Esophagus mucosa (tissue), 1 donor: ENCODE measurements around the gene ACACA. TPM values are rescaled to one million over a fixed set of nuclear protein-coding genes. Genes with fewer than 3 reads are reported as not detected.
"Not testable (repeated sequence)": the region's sequence is repeated elsewhere in the genome, so short reads cannot be mapped to it uniquely, and the experiment has no call there.

ENCODE experiments used
- ATAC-seq: fragments of 200-7000 bp; cut with Tn5 transposase; one replicate; pipeline ENCODE4 v1.9.1; 2020
- total RNA-seq: library from RNA; stranded (reverse); gene quantifications from one replicate; pipeline ENCODE4 v1.2.4, GENCODE V29; 2023
- donor health status: DM: yes; HTN: yes; CAD: no.

ACACA gene
- total RNA-seq, 1 donor from 2014 or later: 119 TPM

- no peak for ATAC-seq
Measured at GRCh38 chr17:37392024-37392590, 14.5 kb downstream of the ACACA start.

GRCh38 chr17:37391146-37391545 lies 15.5 kb downstream of the ACACA start:
- ATAC-seq: no peak

- no peak for ATAC-seq
Measured at GRCh38 chr17:37389160-37389559, 17.5 kb downstream of the ACACA start.

- ATAC-seq: no peak
Measured at GRCh38 chr17:37388266-37388665, 18.4 kb downstream of the ACACA start.

- ATAC-seq: no peak
Measured at GRCh38 chr17:37386462-37386861, 20.2 kb downstream of the ACACA start.

GRCh38 chr17:37385474-37385990 lies 21.1 kb downstream of the ACACA start:
- ATAC-seq: no peak

GRCh38 chr17:37384560-37385149 lies 22.0 kb downstream of the ACACA start:
- no peak for ATAC-seq

GRCh38 chr17:37382056-37382455 lies 24.6 kb downstream of the ACACA start:
- ATAC-seq: no peak

GRCh38 chr17:37375706-37376105 lies 30.9 kb downstream of the ACACA start, which contains the start of gene C17orf78:
C17orf78 (plus strand) TSS chr17:37375985; CDS start chr17:37376093, 108 bp downstream.
- no peak for ATAC-seq

- ATAC-seq: peak; percentile 94
Measured at GRCh38 chr17:37373530-37374159, 33.0 kb downstream of the ACACA start.

- peak; percentile 33 for ATAC-seq
Measured at GRCh38 chr17:37368577-37368976, 38.1 kb downstream of the ACACA start.

GRCh38 chr17:37365589-37365988 lies 41.0 kb downstream of the ACACA start:
- no peak for ATAC-seq

GRCh38 chr17:37361543-37361942 lies 45.1 kb downstream of the ACACA start:
- peak; percentile 76 for ATAC-seq

GRCh38 chr17:37360632-37361031 lies 46.0 kb downstream of the ACACA start:
- no peak for ATAC-seq

- no peak for ATAC-seq
Measured at GRCh38 chr17:37359682-37360188, 46.9 kb downstream of the ACACA start.

GRCh38 chr17:37358830-37359681 lies 47.6 kb downstream of the ACACA start:
- ATAC-seq: peak; percentile 89

- peak; percentile 15 for ATAC-seq
Measured at GRCh38 chr17:37358098-37358829, 48.4 kb downstream of the ACACA start.

- ATAC-seq: peak; percentile 16
Measured at GRCh38 chr17:37356796-37357569, 49.7 kb downstream of the ACACA start.

- not testable (repeated sequence) for ATAC-seq
Measured at GRCh38 chr17:37346863-37347402, 59.7 kb downstream of the ACACA start.

- no peak for ATAC-seq
Measured at GRCh38 chr17:37344519-37344918, 62.1 kb downstream of the ACACA start.

GRCh38 chr17:37342589-37342988 lies 64.0 kb downstream of the ACACA start:
- no peak for ATAC-seq
